GM10248 (cell line): Measurements from ENCODE around the gene EBPL.

Source experiments
- CTCF ChIA-PET: fragments of 300-600 bp; sonication (Branson Sonifier 250); formaldehyde crosslinking; extraction: SDS; loops from one replicate; lab custom pipeline; 2021; ENCODE audit warnings: antibody characterized with exemption; lab: Yijun Ruan, JAX
- POLR2A ChIA-PET: fragments of 350-650 bp; sonication (Branson Sonifier 250); formaldehyde crosslinking; extraction: SDS; loops from one replicate; lab custom pipeline; 2020; ENCODE audit warnings: antibody characterized with exemption; lab: Yijun Ruan, JAX
- DNase-seq: peaks from one replicate; pipeline ENCODE4 v3.0.0; 2012; ENCODE audit errors: extremely low spot score
- TF ChIP-seq, protein P1 (sequence below): IDR thresholded peaks from 2 replicates; pipeline ENCODE4 v1.5.1; 2012; ENCODE audit warnings: mild to moderate bottlenecking, low read depth; ENCODE audit errors: extremely low read depth, missing control alignments, control extremely low read depth

EBPL gene

DNA sequence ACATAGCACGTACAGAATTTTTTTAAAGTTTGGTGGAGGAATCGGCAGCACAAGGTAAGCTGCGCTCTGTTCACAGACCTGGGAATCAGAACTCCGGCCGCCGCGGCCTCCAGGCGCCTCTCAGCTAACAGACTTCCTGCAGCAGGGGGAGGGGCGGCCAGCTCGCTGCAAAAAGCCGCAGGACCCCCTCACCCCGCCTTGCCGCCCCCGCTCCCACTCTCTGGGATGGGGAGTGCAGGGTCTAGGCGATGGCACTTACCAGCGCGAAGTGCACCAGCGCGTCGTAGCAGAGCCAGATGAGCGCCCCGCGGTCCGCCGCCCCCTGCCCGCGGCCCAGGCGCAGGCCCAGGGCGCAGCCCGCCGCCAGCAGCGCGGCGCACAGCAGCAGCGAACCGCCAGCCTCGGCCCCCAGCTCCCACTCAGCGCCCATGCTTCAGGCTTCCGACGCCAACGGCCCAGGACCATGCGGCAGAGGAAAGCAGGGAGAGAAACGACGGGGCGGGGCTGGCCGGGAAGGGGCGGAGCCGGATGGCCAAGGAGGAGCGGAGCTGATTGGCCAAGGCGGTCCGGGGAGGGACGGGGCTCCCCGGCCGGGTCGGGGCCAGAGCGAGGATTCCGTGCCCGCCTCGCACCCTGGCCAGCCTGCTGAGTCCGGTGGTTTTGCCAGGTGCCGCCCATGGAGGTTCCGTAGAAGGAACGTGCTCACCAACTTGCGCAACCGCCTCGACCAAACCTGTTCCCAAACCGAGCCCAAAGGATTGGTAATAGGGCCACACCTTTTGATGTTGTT, at the start of gene EBPL:
EBPL (minus strand) TSS at position 492 of the 790 bp plus-strand sequence; CDS start at position 430, 62 bp downstream.
- TF ChIP-seq, protein P1, sequence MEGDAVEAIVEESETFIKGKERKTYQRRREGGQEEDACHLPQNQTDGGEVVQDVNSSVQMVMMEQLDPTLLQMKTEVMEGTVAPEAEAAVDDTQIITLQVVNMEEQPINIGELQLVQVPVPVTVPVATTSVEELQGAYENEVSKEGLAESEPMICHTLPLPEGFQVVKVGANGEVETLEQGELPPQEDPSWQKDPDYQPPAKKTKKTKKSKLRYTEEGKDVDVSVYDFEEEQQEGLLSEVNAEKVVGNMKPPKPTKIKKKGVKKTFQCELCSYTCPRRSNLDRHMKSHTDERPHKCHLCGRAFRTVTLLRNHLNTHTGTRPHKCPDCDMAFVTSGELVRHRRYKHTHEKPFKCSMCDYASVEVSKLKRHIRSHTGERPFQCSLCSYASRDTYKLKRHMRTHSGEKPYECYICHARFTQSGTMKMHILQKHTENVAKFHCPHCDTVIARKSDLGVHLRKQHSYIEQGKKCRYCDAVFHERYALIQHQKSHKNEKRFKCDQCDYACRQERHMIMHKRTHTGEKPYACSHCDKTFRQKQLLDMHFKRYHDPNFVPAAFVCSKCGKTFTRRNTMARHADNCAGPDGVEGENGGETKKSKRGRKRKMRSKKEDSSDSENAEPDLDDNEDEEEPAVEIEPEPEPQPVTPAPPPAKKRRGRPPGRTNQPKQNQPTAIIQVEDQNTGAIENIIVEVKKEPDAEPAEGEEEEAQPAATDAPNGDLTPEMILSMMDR = no peak
- ChIA-PET CTCF (interaction anchor here (1.5 kb wide), 2 partner anchors 21 to 245 kb away, joined by 3 to 5 read pairs; partner anchors contain the start of gene SPRYD7), POLR2A (interaction anchor here (0.6 to 1.4 kb wide), 2 partner anchors 82 to 102 kb away, joined by 3 to 5 read pairs; no protein-coding TSS in a partner anchor)
- DNase-seq = peak; percentile 97

DNA sequence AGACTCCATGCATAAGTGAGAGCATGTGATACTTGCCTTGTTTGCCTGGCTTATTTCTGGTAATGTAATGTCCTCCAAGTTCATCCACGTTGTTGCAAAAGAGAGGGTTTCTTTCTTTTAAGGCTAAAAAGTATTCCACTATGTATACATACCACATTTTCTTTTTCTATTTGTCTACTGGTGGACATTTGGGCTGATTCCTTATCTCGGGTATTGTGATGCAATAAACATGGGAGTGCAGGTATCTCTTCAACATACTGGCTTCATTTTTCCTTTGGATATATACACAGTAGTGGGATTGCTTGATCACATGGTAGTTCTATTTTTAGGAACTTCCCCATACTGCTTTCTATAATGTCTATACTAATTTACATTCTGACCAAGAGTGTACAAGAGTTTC, 49.6 kb upstream of the EBPL start:
- TF ChIP-seq, protein P1 = no peak
- CTCF ChIA-PET = no interaction called here
- POLR2A ChIA-PET = no interaction called here
- DNase-seq = no peak

DNA sequence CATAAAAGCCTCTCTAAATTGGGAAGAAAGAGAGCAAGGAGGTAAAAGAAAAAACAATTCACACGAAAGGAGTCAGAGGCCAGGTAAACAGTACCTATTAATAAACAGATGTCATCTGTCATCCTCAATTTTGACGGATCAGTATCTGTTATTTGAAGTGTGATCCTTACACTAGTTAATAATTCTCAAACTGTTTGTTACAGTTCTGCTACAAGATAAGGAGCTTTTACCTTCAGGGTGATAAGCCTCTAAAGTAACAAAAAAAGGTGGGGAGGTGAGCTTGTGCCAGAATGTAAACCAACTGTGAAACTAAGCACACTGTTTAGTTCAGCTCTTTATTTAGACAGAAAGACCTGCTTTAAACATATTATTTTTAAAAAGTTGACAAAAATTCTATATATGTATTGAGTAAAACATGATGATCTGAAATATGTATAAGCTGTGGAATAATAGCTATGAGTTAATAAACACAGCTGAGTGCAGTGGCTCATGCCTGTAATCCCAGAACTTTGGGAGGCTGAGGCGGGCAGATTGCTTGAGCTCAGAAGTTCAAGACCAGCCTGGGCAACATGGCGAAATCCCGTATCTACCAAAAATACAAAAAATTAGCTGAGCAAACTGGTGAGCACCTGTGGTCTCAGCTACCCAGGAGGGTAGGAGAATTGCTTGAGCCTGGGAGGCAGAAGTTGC, 48.4 kb upstream of the EBPL start:
- DNase-seq = no peak
- CTCF ChIA-PET = interaction anchor here (0.6 to 1.1 kb wide), 3 partner anchors 11 to 373 kb away, joined by 3 to 4 read pairs (median 3); no protein-coding TSS in a partner anchor
- POLR2A ChIA-PET = no interaction called here
- TF ChIP-seq, protein P1 = no peak

DNA sequence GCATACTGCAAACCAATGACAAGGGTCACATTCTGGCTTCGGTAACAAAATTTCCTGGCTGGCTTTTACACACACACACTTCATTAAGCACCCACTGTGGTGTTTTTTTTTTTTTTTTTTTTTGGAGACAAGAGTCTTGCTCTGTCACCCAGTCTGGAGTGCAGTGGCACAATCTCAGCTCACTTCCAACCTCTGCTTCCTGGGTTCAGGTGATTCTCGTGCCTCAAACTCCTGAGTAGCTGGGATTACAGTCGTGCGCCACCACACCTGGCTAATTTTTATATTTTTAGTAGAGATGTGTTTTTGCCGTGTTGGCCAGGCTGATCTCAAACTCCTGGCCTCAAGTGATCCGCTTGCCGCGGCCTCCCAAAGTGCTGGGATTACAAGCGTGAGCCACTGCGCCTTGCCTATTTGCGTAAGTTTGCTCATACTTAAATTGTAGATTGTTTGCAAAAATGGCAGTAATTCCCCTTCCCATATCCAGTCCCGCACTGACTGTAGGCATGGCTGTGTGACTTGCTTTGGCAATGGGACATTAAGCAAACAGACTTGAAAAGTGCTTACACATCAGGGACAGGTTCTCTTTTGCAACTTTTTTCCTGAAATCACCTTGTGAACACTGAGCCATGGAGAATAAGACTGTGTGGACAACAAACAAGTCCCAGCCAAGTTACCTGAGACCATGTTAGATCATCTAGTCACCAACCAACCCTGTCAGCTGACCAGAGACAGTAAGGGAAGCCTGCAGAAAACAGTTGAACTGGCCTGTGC, 42.1 kb upstream of the EBPL start:
- ChIA-PET CTCF (interaction anchor here (0.7 kb wide), 1 partner anchor 10 kb away, joined by 3 read pairs; no protein-coding TSS in a partner anchor), POLR2A (no interaction called here)
- no peak for DNase-seq
- TF ChIP-seq, protein P1 = no peak

DNA sequence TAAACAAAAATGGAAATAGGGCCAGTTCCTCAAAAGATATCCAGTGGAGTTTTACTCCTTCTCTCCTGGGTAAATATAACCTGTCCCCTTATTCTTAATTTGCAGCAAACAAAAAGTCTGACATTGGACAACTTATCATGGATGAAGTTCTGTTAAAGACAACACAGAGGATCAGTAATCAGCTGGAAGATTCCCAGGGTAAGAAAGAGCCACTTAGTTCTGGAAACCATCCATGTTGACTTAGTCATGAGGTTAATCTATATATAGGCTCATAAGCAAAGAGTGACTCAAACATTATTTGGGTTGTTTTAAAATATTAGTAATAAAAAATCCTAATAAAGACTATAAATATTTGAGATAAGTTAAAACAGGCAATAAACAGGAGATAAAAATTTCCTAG, 40.5 kb upstream of the EBPL start:
- CTCF ChIA-PET = no interaction called here

More for the DNA sequence above, 40.5 kb upstream of the EBPL start:
- TF ChIP-seq, protein P1 = no peak
- POLR2A ChIA-PET = no interaction called here
- DNase-seq = no peak
